ENCODE results near the gene CTSC. TPM values are rescaled to one million over a fixed set of nuclear protein-coding genes. Genes with fewer than 3 reads are reported as not detected.

Gene CTSC
- total RNA-seq, 1 donor from 2014 or later: 195 TPM

- DNase-seq (ENCODE audit: low read depth): no peak
- Histone ChIP-seq H3K4me3 (ENCODE audit: insufficient read depth, low read depth, low read length) (no peak overlapping the region), H4K20me1 (ENCODE audit: insufficient read depth, low read length) (no peaks in the 10 kb centered on the region), H3K9ac (ENCODE audit: low read length) (no peak overlapping the region), H3K27ac (ENCODE audit: low read depth, low read length) (no peak overlapping the region), H3K27me3 (ENCODE audit: insufficient read depth, low read length) (no peaks in the 10 kb centered on the region), H3K36me3 (ENCODE audit: insufficient read depth, low read length) (no peaks in the 10 kb centered on the region), H3K4me1 (ENCODE audit: insufficient read depth, low read length) (no peaks in the 10 kb centered on the region), H3K9me3 (ENCODE audit: insufficient read depth, low read depth, low read length) (no peaks in the 10 kb centered on the region), H3K79me2 (ENCODE audit: insufficient read depth, low read length) (no peaks in the 10 kb centered on the region), H3K4me2 (ENCODE audit: low read length) (no peak overlapping the region), H2AFZ (ENCODE audit: low read depth, low read length) (no peak overlapping the region)
- H3K27ac Mint-ChIP-seq (ENCODE audit: unreplicated experiment): no peak overlapping the region
- TF ChIP-seq CTCF (IDR thresholded peaks at IDR 0.05; ENCODE audit: insufficient read depth, low read depth, low read length): no peak
- no peak for TF ChIP-seq EZH2 (IDR thresholded peaks at IDR 0.05; ENCODE audit: insufficient read depth, low read length)
- FAIRE-seq: no peak
- H3K4me1 Mint-ChIP-seq (ENCODE audit: low read depth, unreplicated experiment): no peaks in the 10 kb centered on the region
- no peaks in the 10 kb centered on the region for H3K36me3 Mint-ChIP-seq (ENCODE audit: low read depth, unreplicated experiment)
- no peaks in the 10 kb centered on the region for H3K27me3 Mint-ChIP-seq (ENCODE audit: low read depth, unreplicated experiment)
- no peak overlapping the region for H3K4me3 Mint-ChIP-seq (ENCODE audit: unreplicated experiment)
- H3K9me3 Mint-ChIP-seq (ENCODE audit: unreplicated experiment): no peaks in the 10 kb centered on the region
Observed at GRCh38 chr11:88277349-88277915, 60.1 kb downstream of the CTSC start.

- FAIRE-seq (no peak), DNase-seq (ENCODE audit: low read depth) (no peak)
- no peaks in the 10 kb centered on the region for H3K27me3 Mint-ChIP-seq (ENCODE audit: low read depth, unreplicated experiment)
- no peak overlapping the region for H3K4me2 ChIP-seq (ENCODE audit: low read length)
- TF ChIP-seq EZH2 (IDR thresholded peaks at IDR 0.05; ENCODE audit: insufficient read depth, low read length) (no peak), CTCF (IDR thresholded peaks at IDR 0.05; ENCODE audit: insufficient read depth, low read depth, low read length) (no peak)
- H2AFZ ChIP-seq (ENCODE audit: low read depth, low read length): no peak overlapping the region
- H4K20me1 ChIP-seq (ENCODE audit: insufficient read depth, low read length): no peaks in the 10 kb centered on the region
- no peak overlapping the region for H3K27ac ChIP-seq (ENCODE audit: low read depth, low read length)
- no peaks in the 10 kb centered on the region for H3K27me3 ChIP-seq (ENCODE audit: insufficient read depth, low read length)
- no peaks in the 10 kb centered on the region for H3K9me3 Mint-ChIP-seq (ENCODE audit: unreplicated experiment)
- H3K9ac ChIP-seq (ENCODE audit: low read length): no peak overlapping the region
- no peaks in the 10 kb centered on the region for H3K79me2 ChIP-seq (ENCODE audit: insufficient read depth, low read length)
- no peak overlapping the region for H3K4me3 ChIP-seq (ENCODE audit: insufficient read depth, low read depth, low read length)
- H3K36me3 ChIP-seq (ENCODE audit: insufficient read depth, low read length): no peaks in the 10 kb centered on the region
- no peaks in the 10 kb centered on the region for H3K9me3 ChIP-seq (ENCODE audit: insufficient read depth, low read depth, low read length)
- H3K4me1 Mint-ChIP-seq (ENCODE audit: low read depth, unreplicated experiment): no peaks in the 10 kb centered on the region
- H3K36me3 Mint-ChIP-seq (ENCODE audit: low read depth, unreplicated experiment): no peaks in the 10 kb centered on the region
- H3K4me3 Mint-ChIP-seq (ENCODE audit: unreplicated experiment): no peak overlapping the region
- H3K4me1 ChIP-seq (ENCODE audit: insufficient read depth, low read length): no peaks in the 10 kb centered on the region
- no peak overlapping the region for H3K27ac Mint-ChIP-seq (ENCODE audit: unreplicated experiment)
Observed at GRCh38 chr11:88275636-88276035, 61.9 kb downstream of the CTSC start.

DNA sequence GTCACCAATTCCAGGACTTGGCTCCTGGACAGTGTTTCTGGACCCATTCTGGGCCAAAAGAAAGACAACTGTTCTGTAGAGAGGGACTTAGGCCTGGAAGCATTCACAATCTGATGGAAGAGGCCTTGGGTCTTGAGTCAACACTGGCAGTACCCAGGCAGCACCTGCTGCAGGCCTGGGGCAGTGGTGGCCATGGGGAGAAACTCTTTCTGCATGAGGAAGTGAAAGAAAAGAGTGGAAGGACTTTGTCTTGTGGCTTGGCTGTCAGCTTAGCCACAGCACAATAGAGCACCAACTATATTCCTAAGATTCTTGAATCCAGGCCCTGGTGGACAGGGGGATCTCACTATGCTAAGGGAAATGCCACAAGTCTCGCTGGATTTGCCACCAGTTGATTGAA, 70.6 kb downstream of the CTSC start:
- H3K36me3 Mint-ChIP-seq (ENCODE audit: low read depth, unreplicated experiment): peaks cover 5% of the 10 kb centered on the region

More for the DNA sequence above, 70.6 kb downstream of the CTSC start:
- no peak overlapping the region for H3K4me2 ChIP-seq (ENCODE audit: low read length)
- H2AFZ ChIP-seq (ENCODE audit: low read depth, low read length): no peak overlapping the region
- no peak for FAIRE-seq
- no peaks in the 10 kb centered on the region for H4K20me1 ChIP-seq (ENCODE audit: insufficient read depth, low read length)
- H3K4me3 ChIP-seq (ENCODE audit: insufficient read depth, low read depth, low read length): no peak overlapping the region
- H3K36me3 ChIP-seq (ENCODE audit: insufficient read depth, low read length): no peaks in the 10 kb centered on the region
- H3K27me3 ChIP-seq (ENCODE audit: insufficient read depth, low read length): no peaks in the 10 kb centered on the region
- Mint-ChIP-seq H3K4me1 (ENCODE audit: low read depth, unreplicated experiment) (peaks cover 4% of the 10 kb centered on the region), H3K9me3 (ENCODE audit: unreplicated experiment) (no peaks in the 10 kb centered on the region), H3K4me3 (ENCODE audit: unreplicated experiment) (no peak overlapping the region), H3K27me3 (ENCODE audit: low read depth, unreplicated experiment) (no peaks in the 10 kb centered on the region), H3K27ac (ENCODE audit: unreplicated experiment) (no peak overlapping the region)
- H3K9ac ChIP-seq (ENCODE audit: low read length): no peak overlapping the region
- no peaks in the 10 kb centered on the region for H3K4me1 ChIP-seq (ENCODE audit: insufficient read depth, low read length)
- H3K79me2 ChIP-seq (ENCODE audit: insufficient read depth, low read length): no peaks in the 10 kb centered on the region
- no peak overlapping the region for H3K27ac ChIP-seq (ENCODE audit: low read depth, low read length)
- TF ChIP-seq CTCF (IDR thresholded peaks at IDR 0.05; ENCODE audit: insufficient read depth, low read depth, low read length): no peak
- TF ChIP-seq EZH2 (IDR thresholded peaks at IDR 0.05; ENCODE audit: insufficient read depth, low read length): no peak
- no peaks in the 10 kb centered on the region for H3K9me3 ChIP-seq (ENCODE audit: insufficient read depth, low read depth, low read length)
- no peak for DNase-seq (ENCODE audit: low read depth)

Data from astrocyte (in vitro differentiated cells and primary cell).